ENCODE data around the gene MTPN.

The MTPN gene

GRCh38 chr7:135956393-135956792 lies 20.8 kb downstream of the MTPN start:
- ChIA-PET POLR2A (no interaction called here), CTCF (interaction anchor here (0.9 to 1.4 kb wide), 3 partner anchors 10 to 17 kb away, joined by 3 to 5 read pairs (median 4); no protein-coding TSS in a partner anchor)
- DNase-seq (ENCODE audit: extremely low spot score): no peak
- no peak for TF ChIP-seq CTCF (IDR thresholded peaks at IDR 0.05; ENCODE audit: control extremely low read depth, extremely low read depth, low read depth, missing control alignments)

GRCh38 chr7:135950972-135951371 lies 26.2 kb downstream of the MTPN start:
- POLR2A ChIA-PET: interaction anchor here (0.7 kb wide), 1 partner anchor 8 kb away, joined by 3 read pairs; no protein-coding TSS in a partner anchor
- CTCF ChIA-PET: interaction anchor here (0.8 to 1.5 kb wide), 7 partner anchors 8 to 288 kb away, joined by 3 to 4 read pairs (median 3); no protein-coding TSS in a partner anchor
- DNase-seq (ENCODE audit: extremely low spot score): no peak
- no peak for TF ChIP-seq CTCF (IDR thresholded peaks at IDR 0.05; ENCODE audit: control extremely low read depth, extremely low read depth, low read depth, missing control alignments)

GRCh38 chr7:135950429-135950828 lies 26.7 kb downstream of the MTPN start:
- CTCF ChIA-PET: interaction anchor here (0.9 to 2.0 kb wide), 6 partner anchors 11 to 123 kb away, joined by 3 to 7 read pairs (median 3); no protein-coding TSS in a partner anchor
- TF ChIP-seq CTCF (IDR thresholded peaks at IDR 0.05; ENCODE audit: control extremely low read depth, extremely low read depth, low read depth, missing control alignments): no peak
- POLR2A ChIA-PET: no interaction called here
- no peak for DNase-seq (ENCODE audit: extremely low spot score)

GRCh38 chr7:135946289-135947055 lies 30.7 kb downstream of the MTPN start:
- DNase-seq (ENCODE audit: extremely low spot score): no peak
- ChIA-PET POLR2A (no interaction called here), CTCF (interaction anchor here (1.0 kb wide), 1 partner anchor 18 kb away, joined by 3 read pairs; no protein-coding TSS in a partner anchor)
- TF ChIP-seq CTCF (IDR thresholded peaks at IDR 0.05; ENCODE audit: control extremely low read depth, extremely low read depth, low read depth, missing control alignments): no peak

- POLR2A ChIA-PET: no interaction called here
- no peak for TF ChIP-seq CTCF (IDR thresholded peaks at IDR 0.05; ENCODE audit: control extremely low read depth, extremely low read depth, low read depth, missing control alignments)
- CTCF ChIA-PET: interaction anchor here (1.0 to 1.8 kb wide), 2 partner anchors 26 to 244 kb away, joined by 3 to 4 read pairs; no protein-coding TSS in a partner anchor
- no peak for DNase-seq (ENCODE audit: extremely low spot score)
These were observed 32.4 kb downstream of the MTPN start for GRCh38 chr7:135944753-135945152.

- TF ChIP-seq CTCF (IDR thresholded peaks at IDR 0.05; ENCODE audit: control extremely low read depth, extremely low read depth, low read depth, missing control alignments): no peak
- CTCF ChIA-PET: interaction anchor here (0.8 to 1.5 kb wide), 7 partner anchors 8 to 51 kb away, joined by 3 to 7 read pairs (median 3); no protein-coding TSS in a partner anchor
- no peak for DNase-seq (ENCODE audit: extremely low spot score)
- POLR2A ChIA-PET: interaction anchor here (0.7 to 1.0 kb wide), 2 partner anchors 8 to 32 kb away, joined by 3 read pairs; no protein-coding TSS in a partner anchor
These were observed 33.9 kb downstream of the MTPN start for GRCh38 chr7:135943134-135943879.
